ENCODE results near the gene LMBR1L.

The LMBR1L gene

GRCh38 chr12:49108958-49109404, 1.7 kb downstream of the LMBR1L start (continued):
- TF ChIP-seq IKZF3 (tag by site-specific recombination; IDR thresholded peaks at IDR 0.05), result peak; percentile 16; the same call in 1 of the 2 replicates
- no peak for TF ChIP-seq TSHZ1 (tag by site-specific recombination; IDR thresholded peaks at IDR 0.05; ENCODE audit: borderline replicate concordance)
- no peak for TF ChIP-seq ZNF2 (tag by site-specific recombination; IDR thresholded peaks at IDR 0.05)
- no peak for TF ChIP-seq ZNF692 (tag by site-specific recombination; IDR thresholded peaks at IDR 0.05)
- TF ChIP-seq ZNF280C (tag by site-specific recombination; IDR thresholded peaks at IDR 0.05), result no peak
- no peak for TF ChIP-seq ZNF837 (tag by site-specific recombination; IDR thresholded peaks at IDR 0.05)
- TF ChIP-seq SP2 (tag by site-specific recombination; IDR thresholded peaks at IDR 0.05), result peak; percentile 47; the same call in 1 of the 2 replicates
- TF ChIP-seq ZNF624 (tag by site-specific recombination; IDR thresholded peaks at IDR 0.05), result no peak

GRCh38 chr12:49105504-49106084, 5.1 kb downstream of the LMBR1L start:
- no peak overlapping the region for H3K4me3 ChIP-seq (ENCODE audit: low read depth, low read length)
- CTCF ChIA-PET, result interaction anchor here (0.5 to 4.0 kb wide), 9 partner anchors 8 to 1080 kb away, joined by 4 to 27 read pairs (median 5); partner anchors contain the start of gene DHH

GRCh38 chr12:49104822-49105221, 5.8 kb downstream of the LMBR1L start:
- TF ChIP-seq REST (tag by site-specific recombination; IDR thresholded peaks at IDR 0.05) (peak; percentile 86), ZNF549 (tag by site-specific recombination; IDR thresholded peaks at IDR 0.05) (no peak), ZNF664 (tag by site-specific recombination; IDR thresholded peaks at IDR 0.05) (no peak), ZNF513 (tag by site-specific recombination; IDR thresholded peaks at IDR 0.05) (no peak), ZNF555 (tag by site-specific recombination; conservative IDR thresholded peaks at IDR 0.05) (no peak), GLIS1 (tag by site-specific recombination; IDR thresholded peaks at IDR 0.05) (no peak)
- H3K27ac ChIP-seq (ENCODE audit: extremely low read depth, low read depth, low read length), result no peak overlapping the region
- H3K9me3 ChIP-seq (ENCODE audit: control insufficient read depth, insufficient read depth, low read depth, low read length), result no peaks in the 10 kb centered on the region
- ChIA-PET CTCF (interaction anchor here (0.7 to 4.0 kb wide), 8 partner anchors 11 to 227 kb away, joined by 3 to 27 read pairs (median 6); partner anchors contain the start of gene DHH), POLR2A (interaction anchor here (0.6 to 3.9 kb wide), 2 partner anchors 9 to 26 kb away, joined by 6 to 18 read pairs; partner anchors contain the start of gene TUBA1B)
- peaks cover 10% of the 10 kb centered on the region for H3K4me1 ChIP-seq (ENCODE audit: control insufficient read depth, insufficient read depth, low read length)
- no peak overlapping the region for H3K4me3 ChIP-seq (ENCODE audit: low read depth, low read length)
- peaks cover 5 to 76% of the 10 kb centered on the region in 2 experiments; a peak in 2 of 3 replicates for H3K36me3 ChIP-seq (ENCODE audit: control insufficient read depth in 2 of 2, insufficient read depth in 1 of 2, low read length in 2 of 2)

More at GRCh38 chr12:49105504-49106084, 5.1 kb downstream of the LMBR1L start:
- no peaks in the 10 kb centered on the region for H3K9me3 ChIP-seq (ENCODE audit: control insufficient read depth, insufficient read depth, low read depth, low read length)
- H3K36me3 ChIP-seq (ENCODE audit: control insufficient read depth in 2 of 2, insufficient read depth in 1 of 2, low read length in 2 of 2), result peaks cover 3 to 68% of the 10 kb centered on the region in 2 experiments; a peak in 2 of 3 replicates
- POLR2A ChIA-PET, result interaction anchor here (1.1 to 3.9 kb wide), 2 partner anchors 24 to 26 kb away, joined by 3 to 18 read pairs; partner anchors contain the start of gene TUBA1B
- TF ChIP-seq ZNF521 (tag by site-specific recombination; IDR thresholded peaks at IDR 0.05) (no peak), ZNF558 (tag by site-specific recombination; IDR thresholded peaks at IDR 0.05) (no peak), ZNF792 (tag by site-specific recombination; IDR thresholded peaks at IDR 0.05) (no peak), TRIM28 (IDR thresholded peaks at IDR 0.05; ENCODE audit: borderline replicate concordance, low read length) (no peak), ZNF354C (tag by site-specific recombination; IDR thresholded peaks at IDR 0.05; ENCODE audit: borderline replicate concordance, low read depth) (no peak), ZFP37 (tag by site-specific recombination; IDR thresholded peaks at IDR 0.05) (no peak), ZNF658 (tag by site-specific recombination; IDR thresholded peaks at IDR 0.05) (no peak)
- peaks cover 10% of the 10 kb centered on the region for H3K4me1 ChIP-seq (ENCODE audit: control insufficient read depth, insufficient read depth, low read length)
- no peak overlapping the region for H3K27ac ChIP-seq (ENCODE audit: extremely low read depth, low read depth, low read length)
